Epidermal melanocyte (primary cell): ENCODE results near the gene CUEDC2.

ENCODE experiments used
- DNase-seq: peaks from one replicate; pipeline ENCODE4 v3.0.0; 2011; ENCODE audit warnings: low spot score; ENCODE audit not compliant: insufficient read length

The CUEDC2 gene, protein sequence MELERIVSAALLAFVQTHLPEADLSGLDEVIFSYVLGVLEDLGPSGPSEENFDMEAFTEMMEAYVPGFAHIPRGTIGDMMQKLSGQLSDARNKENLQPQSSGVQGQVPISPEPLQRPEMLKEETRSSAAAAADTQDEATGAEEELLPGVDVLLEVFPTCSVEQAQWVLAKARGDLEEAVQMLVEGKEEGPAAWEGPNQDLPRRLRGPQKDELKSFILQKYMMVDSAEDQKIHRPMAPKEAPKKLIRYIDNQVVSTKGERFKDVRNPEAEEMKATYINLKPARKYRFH

DNA sequence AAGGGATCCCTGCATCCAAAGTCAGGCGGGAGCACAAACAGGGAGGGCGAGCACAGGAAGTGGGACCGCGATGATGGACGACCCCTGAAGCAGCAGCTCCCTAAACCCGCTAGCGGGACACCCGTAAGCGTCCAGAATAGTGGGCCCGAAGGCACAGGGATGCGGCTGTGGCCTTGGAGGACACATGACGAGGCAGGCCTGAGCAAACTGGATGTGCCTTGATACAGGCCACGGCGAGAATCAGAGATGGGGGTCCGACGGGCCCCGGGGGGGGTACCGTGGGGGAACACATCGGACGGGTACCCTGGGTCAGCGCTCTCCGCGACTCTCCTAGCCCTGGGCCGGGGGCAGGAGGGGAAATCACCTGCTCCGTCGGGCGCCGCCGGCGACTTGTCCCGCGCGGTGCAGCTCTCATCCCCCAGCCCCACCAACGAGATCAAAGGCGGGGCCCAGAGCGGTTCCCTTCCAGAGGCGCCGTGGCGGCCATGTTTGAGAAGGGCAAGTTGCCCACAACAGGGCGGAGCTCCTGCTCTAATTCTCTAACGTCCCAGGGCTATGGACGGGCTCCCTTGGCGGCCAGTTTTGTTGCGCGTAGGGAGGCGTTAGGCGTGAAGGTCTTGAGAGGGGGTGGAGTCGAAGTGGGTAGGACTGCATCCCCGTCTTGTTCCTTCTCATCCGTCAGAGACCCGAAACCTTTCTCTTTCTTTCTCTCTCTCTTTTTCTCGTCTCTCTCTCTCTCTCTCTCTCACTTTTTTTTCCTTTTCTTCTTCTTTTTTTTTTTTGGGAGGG is at the start of gene CUEDC2:
CUEDC2 (minus strand) TSS at position 413 of the 789 bp plus-strand sequence. CDS start 7,386 bp downstream, outside the sequence.
- peak; percentile 97 for DNase-seq

DNA sequence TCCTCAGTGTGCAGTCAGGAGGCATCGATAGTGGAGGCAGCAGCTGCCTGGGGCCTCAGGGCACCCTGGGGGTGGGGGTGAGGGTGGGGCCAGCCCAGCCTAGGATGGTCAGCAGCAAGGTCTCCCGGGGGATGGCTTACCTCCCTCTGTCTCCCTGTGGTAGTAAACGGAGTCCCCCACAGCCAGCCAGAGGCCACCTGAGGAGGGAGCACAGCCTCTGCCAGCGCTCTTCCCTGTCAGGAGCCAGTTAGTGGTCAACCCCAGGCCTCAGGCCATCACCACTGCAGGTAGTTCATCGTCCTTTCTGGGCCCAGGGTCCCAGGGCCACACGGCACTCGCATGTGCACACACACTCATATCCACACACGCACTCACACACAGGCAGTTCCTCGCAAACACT is 48.0 kb upstream of the CUEDC2 start:
- no peak for DNase-seq

DNA sequence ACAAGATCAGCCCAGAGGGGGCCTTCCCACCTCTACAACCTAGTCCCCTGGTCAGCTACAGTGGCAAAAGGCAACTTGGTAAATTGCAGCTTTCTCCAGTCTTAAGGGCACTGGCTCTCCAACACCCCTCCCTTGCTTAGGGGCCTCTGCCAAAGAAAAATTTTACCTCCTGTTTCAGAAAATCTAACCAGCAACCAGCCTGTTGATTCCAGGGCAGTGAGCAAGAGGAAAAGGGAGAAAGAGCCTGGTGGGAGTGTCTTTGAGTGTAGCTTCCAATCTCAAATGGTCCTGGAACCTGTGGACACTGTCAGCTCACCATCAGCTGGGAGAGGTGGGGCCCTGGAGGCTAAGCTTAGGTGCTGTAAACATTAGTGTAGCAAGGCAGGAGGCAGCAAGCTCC is 47.3 kb upstream of the CUEDC2 start:
- no peak for DNase-seq

DNA sequence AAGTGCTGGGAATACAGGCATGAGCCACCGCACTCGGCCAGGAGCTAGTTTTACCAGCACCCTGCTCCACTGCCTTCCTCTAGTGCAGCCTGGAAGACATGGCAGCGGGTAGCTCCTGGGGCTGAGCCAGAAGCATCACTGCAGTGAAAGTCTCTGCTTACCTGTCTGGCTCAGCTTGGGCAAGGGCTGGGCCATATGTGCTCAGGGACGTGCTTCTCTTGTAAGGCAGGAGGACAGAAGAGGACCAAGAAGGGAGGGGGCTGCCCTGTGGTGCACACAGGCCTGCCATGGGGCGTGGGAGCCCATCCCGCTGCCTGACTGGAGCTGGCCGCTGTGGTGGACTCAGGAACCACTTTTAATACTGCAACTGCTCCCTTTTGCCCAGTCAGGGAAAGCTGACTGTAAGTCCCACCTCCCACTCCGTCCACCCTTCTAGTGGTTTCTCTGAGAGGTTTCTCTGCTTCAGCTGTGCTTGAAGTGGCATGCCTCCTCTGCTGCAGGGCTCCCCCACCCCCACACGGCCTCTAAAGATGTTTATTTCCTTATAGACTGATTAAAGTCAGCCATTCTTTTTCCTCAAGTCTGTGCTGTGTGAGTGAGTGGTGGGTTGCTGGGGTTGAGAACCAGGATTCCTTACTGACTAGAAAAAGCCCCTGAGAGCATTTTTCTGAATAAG is 44.2 kb upstream of the CUEDC2 start:
- DNase-seq = no peak

DNA sequence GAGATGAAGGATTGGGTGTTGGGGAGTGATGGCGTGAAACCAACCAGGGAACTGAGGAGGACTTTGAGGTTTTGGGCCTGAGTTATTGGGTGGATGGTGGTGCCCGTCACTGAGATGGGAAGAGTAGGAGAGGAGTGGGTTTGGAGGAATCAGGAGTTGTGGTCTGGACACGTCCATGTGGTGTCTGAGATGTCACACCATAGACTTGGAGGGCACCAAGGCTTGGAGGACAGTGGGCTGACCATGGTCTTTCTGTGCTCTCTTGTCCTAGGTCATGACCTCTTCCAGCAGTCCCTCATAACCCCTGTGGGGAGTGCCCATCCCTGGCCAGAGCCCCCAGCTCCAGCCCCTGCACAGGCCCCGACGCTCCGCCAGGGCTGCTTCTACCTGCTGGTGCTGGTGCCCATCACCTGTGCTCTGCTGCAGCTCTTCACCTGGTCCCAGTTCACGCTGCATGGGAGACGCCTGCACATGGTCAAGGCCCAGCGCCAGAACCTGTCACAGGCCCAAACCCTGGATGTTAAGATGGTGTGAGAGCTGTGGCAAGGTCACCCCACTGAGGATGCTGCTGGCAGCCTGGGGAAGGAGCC is 43.2 kb upstream of the CUEDC2 start:
- no peak for DNase-seq

DNA sequence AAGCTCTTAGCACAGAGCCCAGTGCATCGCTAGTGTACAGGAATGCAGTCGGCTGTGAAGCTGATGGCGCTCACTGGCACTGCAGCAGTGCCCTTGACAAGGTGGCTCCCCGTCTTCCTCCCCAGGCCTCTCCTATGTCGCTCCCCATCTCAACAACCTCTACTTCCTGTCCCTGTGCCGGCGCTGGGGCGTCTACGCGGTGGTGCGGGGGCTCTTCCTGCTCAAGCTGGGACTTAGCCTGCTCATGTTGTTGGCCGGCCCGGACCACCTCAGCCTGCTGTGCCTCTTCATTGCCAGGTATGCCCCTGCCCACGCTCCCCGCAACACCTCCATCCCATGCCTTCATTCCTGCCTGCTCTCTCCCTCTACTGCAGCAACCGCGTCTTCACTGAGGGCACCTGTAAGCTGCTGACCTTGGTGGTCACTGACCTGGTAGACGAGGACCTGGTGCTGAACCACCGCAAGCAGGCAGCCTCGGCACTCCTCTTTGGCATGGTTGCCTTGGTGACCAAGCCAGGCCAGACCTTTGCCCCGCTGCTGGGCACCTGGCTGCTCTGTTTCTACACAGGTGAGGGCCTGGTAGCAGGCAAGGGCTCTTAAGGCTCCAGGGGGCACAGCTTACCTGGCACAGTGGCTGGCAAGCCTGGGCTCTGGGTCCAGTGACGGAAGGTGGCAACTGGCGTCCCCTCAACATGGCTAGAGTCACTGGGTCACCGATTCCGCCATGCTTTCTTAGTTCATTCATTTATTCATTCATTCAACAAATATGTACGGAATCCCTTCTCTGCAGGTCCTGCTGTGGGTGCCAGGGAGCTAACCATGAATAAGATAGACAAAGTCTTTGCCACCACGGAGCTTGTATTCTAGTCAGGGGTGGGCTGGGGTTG is 41.3 kb upstream of the CUEDC2 start:
- DNase-seq = no peak

DNA sequence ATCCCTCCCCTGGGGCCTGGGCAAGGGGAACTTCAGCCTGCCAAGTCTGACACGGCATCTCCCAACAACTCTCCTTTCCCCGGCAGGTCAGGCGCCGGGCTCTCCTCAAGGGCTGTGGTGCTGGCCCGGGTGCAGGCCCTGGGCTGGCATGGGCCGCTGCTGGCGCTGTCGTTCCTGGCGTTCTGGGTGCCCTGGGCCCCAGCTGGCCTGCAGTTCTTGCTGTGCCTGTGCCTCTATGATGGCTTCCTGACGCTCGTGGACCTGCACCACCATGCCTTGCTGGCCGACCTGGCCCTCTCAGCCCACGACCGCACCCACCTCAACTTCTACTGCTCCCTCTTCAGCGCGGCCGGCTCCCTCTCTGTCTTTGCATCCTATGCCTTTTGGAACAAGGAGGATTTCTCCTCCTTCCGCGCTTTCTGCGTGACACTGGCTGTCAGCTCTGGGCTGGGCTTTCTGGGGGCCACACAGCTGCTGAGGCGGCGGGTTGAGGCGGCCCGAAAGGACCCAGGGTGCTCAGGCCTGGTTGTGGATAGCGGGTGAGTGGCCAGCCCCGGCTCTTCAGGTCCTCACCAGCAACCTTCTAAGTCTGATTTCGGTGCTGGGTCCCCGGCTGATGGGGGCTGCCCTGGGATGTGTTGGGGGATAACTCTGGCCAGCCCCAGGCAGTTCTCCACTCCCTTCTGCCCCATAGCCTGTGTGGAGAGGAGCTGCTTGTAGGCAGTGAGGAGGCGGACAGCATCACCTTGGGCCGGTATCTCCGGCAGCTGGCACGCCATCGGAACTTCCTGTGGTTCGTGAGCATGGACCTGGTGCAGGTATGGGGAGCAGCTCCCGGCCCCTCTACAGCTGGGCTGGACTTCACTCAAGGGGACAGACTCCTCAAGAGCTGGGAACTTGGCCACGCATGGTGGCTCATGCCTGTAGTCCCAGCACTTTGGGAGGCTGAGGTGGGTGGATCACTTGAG is 38.5 kb upstream of the CUEDC2 start:
- DNase-seq = no peak

DNA sequence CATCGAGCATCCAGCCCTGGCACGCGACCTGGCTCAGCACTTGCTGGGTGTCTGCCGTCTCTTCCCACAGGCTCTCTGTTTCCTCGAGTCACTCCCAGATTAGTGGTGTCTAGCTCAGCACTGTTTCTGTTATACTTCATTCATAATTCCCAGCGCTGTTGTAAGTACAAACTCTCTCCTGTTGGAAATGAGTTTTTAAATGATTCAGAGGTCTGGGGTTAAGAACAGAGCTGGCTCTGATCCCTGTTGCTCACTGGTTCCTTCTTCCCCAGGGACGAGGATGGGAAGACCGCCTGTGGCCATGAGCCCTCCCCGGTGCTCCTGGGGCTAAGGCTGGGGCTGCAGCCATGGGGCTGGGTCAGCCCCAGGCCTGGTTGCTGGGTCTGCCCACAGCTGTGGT is 36.3 kb upstream of the CUEDC2 start:
- DNase-seq = no peak

DNA sequence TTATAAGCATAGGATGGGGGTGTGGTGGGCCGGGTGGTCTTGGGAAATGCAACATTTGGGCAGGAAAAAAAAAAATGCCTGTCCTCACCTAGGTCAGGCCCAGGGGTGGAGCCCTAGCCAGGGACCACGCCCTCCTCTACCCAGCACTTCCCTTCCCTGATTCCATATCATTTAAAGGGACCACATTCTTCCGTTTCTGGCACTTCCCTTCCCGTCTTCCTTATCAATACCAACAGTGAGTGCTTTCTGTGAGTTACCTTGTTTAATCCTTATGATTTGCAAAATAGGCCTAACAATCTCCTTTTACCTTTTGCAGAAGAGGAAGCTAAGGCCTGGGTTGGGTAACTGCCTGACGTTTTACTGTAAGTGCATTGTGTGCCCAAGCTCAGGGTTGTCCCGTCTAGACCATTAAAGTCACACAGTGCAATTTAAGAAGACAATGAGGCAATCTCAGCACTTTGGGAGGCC is 35.6 kb upstream of the CUEDC2 start:
- no peak for DNase-seq

DNA sequence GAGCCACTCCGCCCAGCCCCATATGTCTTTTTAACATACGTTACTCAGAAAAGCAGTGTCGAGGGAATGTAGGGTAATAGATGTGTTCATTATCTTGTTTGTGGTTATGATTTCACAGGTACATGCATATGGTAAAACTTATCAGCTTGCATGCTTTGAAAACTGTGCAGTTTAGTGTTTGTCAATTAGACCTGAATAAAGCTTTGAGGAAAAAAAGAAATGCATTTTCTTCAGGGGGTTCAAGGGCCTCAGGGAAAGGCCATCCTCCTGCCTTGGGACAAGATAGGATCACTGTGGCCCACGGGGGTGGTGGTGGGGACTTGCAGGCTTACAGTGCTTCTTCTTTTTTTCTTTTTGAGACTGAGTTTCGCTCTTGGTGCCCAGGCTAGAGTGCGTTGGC is 34.9 kb upstream of the CUEDC2 start:
- no peak for DNase-seq

DNA sequence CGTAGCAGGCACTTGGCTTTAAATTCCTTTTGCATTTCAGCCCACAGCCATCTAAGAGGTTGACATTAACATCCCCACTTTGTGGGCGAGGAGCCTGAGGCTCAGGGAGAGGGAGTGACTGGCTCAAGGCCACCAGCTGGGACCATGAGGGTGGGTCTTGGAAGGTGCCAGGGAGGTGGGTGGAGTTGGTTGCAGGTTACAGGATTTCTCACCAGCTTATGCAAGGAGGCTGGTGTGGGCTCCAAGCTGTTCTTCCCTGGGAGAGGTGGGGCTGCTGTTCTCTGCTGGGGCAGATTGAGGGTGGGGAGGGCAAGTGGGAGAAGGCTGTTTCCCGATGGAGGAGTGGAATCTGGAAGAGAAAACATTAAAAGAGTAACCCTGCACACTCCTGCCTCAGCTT is 33.1 kb upstream of the CUEDC2 start:
- no peak for DNase-seq

DNA sequence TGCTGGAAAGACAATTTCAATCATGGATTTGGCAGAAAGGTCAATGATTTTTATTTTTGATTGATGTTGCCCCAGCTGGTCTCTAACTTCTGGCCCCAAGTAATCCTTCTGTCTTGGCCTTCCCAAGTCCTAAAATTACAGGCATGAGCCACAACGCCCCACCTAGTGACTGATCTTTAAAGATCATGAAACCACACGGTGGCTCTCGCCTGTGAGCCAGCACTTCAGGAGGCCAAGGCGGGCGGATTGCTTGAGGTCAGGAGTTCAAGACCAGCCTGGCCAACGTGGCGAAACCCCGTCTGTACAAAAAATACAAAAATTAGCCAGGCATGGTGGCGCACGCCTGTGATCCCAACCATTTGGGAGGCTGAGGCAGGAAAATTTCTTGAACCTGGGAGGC is 31.6 kb upstream of the CUEDC2 start:
- DNase-seq = no peak

DNA sequence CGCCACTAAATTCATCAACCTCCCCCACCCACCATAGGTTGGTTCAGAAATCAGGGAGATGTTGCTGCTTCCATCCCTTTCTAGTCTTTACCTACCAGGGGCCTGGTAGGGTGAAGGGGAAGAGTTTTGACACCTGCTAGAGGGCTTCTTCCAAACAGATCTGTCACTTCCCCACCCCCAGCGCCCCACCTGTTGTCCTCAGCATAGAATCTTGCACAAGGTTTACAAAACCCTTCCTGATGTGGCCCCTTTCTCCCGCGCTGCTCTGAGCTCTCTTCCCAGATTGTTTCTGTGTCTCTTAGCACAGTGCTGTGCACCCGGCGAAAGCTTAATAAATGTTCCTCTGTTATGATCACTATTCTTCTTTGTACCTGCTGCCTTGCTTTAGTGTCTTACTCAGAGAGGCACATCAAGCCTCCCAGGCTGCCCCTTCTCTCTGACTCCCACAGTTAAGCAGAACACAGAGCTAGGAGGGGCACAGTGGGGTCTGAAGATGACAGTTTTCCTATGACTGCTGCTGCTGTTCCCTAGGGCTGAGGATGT is 30.2 kb upstream of the CUEDC2 start:
- no peak for DNase-seq

DNA sequence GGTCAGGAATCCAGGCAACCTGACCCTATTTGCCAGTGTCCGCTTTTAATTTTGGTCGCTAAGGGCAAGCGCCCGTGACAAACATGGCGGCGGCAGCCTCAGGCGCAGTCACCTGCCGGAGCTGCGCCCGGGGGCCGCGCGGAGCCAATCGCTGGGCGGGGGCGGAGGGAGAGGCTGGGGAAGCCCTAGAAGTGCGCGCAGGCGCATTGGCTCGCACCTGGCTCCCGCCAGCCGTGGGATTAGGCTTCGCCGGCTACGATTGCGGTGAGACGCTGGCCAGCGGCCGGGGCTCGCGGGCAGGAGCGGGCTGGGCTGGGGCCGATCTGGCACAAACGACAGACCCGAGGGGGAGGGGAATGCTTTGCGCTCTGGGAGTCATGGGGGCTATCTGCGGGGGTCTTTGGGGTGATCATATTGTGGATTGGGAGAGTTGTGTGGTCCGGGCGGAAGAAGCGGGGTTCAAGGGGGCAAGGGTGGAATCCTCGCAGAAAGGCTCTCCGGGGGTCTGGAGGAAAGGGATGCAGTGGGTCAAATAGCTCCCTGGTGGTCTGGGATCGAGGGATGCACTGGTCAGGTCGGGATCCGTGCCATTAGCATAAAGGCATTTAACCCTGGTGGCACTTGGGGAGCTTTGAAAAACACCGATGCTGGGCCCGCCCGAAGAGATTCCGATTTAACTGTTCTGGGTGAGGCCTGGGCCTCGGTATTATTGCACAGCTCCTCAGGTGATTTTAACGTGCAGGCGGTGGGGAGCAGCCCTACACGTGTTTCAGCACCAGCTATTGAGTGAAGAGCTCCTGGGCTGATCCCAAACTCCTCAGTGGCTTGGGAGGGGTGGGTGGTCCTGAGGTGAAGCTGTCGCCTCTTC is 29.0 kb upstream of the CUEDC2 start:
- peak; percentile 89 for DNase-seq

DNA sequence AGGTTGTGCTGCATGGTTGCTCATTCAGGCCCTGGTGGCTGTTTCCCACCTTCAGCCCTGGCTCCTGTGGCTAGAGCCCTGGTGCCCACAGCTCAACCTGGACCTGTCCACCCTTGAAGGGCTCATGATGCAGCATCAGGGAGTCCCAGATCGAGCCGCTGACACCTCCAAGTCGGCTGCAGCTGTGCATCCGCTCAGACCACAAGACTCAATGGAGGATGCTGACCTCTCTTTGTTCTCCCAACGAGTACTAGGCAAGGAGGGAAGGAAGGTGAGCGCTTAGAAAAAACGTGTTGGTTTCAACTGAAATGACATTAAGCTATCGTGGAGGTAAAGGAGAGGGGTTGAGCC is 28.4 kb upstream of the CUEDC2 start:
- no peak for DNase-seq

DNA sequence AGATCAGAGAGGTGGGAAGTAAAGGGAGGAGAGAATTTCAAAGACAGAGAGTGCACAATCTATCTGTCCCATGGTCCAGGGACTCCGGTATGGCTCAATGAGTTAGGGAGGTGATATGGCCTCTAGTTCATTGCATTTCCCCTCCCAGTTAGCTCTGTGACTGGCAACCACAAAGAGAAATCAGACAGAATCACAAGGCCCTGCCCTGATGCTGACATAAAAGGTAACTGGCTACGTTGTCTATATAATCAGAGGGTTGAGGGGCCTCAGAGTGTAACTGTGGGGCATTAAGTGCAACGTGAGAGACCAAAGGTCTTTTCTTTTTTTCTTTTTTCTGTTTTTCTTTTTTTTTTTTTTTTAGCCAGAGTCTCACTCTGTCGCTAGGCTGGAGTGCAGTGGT is 26.3 kb upstream of the CUEDC2 start:
- DNase-seq = no peak

DNA sequence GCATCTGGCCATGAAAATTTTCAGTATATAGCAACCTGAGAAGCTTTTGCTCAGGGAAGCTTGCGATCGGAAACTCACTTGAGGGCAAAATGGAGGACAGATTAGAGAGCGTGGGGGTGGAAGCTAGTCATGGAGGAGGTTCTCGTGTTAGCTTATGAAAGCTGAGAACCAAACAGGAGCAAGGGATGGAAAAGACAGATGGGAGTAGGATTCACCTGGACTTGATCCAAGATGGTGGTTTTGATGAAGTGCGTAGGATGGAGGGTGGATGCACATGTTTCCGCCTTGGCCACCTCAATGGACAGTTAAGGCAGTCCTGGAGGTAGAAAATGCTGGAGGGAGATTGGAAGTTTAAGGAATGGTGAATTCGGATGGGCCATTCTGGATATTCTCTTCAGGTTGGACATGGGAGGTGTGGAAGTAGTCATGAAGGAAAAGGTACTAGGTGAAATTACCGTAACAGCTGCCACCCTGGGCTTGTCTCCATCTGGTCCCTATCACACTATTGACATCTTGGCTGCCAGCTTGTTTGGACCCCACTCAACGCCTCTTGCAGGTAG is 25.3 kb upstream of the CUEDC2 start:
- no peak for DNase-seq

DNA sequence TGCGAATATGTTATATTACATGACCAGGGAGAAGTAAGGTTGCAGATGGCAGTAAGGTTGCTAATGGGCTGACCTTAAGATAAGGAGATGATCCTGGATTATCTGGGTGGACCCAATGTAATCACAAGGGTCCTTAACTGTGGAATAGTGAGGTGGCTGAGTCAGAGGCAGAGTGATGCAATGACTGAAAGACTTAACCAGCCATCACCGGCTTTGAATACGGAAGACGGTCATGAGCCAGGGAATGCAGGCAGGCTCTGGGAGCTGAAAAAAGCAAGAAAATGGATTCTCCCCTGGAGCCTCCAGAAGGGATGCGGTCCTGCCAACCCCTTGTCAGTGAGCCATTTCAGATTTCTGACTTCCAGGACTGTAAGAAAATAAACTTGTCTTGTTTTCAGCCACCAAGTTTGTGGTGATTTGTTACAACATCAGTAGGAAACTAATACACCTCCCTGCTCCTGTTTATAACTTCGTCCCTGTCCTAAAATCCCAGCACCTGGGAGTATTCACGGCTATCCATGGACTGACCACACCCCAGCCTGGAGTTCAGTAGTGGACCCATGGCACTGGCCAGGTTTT is 23.6 kb upstream of the CUEDC2 start:
- DNase-seq = no peak
